KMS-11 (cell line): Measurements from ENCODE around the gene SOX10.
"Not testable (repeated sequence)": the region's sequence is repeated elsewhere in the genome, so short reads cannot be mapped to it uniquely, and the experiment has no call there.

Source experiments
- H2AFZ ChIP-seq: fragments of 200-600 bp; sonication (generic); 2 replicates; pipeline ENCODE4 v1.6.1; 2016; ENCODE audit warnings: antibody characterized with exemption, mixed run types, low read depth
- H3K27ac ChIP-seq: fragments of 200-600 bp; sonication (generic); 2 replicates; pipeline ENCODE4 v1.6.1; 2016; ENCODE audit warnings: mild to moderate bottlenecking, mixed run types
- H3K27me3 ChIP-seq: fragments of 200-600 bp; sonication (generic); 2 replicates; pipeline ENCODE4 v1.6.1; 2017; ENCODE audit warnings: mild to moderate bottlenecking, low read depth, mixed run types, moderate library complexity; ENCODE audit not compliant: insufficient read depth
- H3K36me3 ChIP-seq: fragments of 200-600 bp; sonication (generic); 2 replicates; pipeline ENCODE4 v1.6.1; 2017; ENCODE audit warnings: mild to moderate bottlenecking, mixed run types; ENCODE audit not compliant: insufficient read depth
- H3K4me1 ChIP-seq: fragments of 200-600 bp; sonication (generic); 2 replicates; pipeline ENCODE4 v1.6.1; 2016; ENCODE audit warnings: mild to moderate bottlenecking, low read depth, mixed run types; ENCODE audit not compliant: poor library complexity, severe bottlenecking
- H3K4me2 ChIP-seq: fragments of 200-600 bp; sonication (generic); 2 replicates; pipeline ENCODE4 v1.7.0; 2016; ENCODE audit warnings: mild to moderate bottlenecking, mixed run types
- H3K4me3 ChIP-seq: fragments of 200-600 bp; sonication (generic); IDR thresholded peaks from 2 replicates; pipeline ENCODE4 v1.6.1; 2017; ENCODE audit warnings: low read depth, low read length, mixed read lengths; ENCODE audit not compliant: insufficient read depth
- H3K79me2 ChIP-seq: fragments of 200-600 bp; sonication (generic); 2 replicates; pipeline ENCODE4 v1.6.1; 2016; ENCODE audit warnings: low read depth, mixed run types; ENCODE audit not compliant: insufficient read depth
- H3K9ac ChIP-seq: fragments of 200-600 bp; sonication (generic); 2 replicates; pipeline ENCODE4 v1.6.1; 2016; ENCODE audit warnings: mild to moderate bottlenecking, mixed run types
- H4K20me1 ChIP-seq: fragments of 200-600 bp; sonication (generic); 2 replicates; pipeline ENCODE4 v1.6.1; 2016; ENCODE audit warnings: mild to moderate bottlenecking, mixed run types; ENCODE audit not compliant: insufficient read depth
- CTCF ChIP-seq: fragments of 200-600 bp; sonication (generic); conservative IDR thresholded peaks from 2 replicates; pipeline ENCODE4 v1.6.1; 2017; ENCODE audit warnings: low read depth, mild to moderate bottlenecking, antibody characterized with exemption, low read length, moderate library complexity, mixed read lengths

The SOX10 gene

DNA sequence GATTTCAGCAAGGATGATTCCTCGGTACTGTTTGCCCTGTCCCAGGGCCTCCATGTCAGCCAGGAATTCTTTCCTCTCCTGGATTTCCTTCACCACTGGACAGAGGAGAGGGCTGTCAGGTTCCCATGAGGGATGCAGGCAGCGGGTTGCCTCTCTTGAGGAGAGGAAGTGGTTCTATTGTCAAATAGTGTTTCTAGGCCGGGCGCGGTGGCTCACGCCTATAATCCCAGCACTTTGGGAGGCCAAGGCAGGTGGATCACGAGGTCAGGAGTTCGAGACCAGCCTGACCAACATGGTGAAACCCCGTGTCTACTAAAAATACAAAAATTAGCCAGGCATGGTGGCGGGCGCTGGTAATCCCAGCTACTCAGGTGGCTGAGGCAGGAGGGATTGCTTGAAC, 39.9 kb downstream of the SOX10 start:
- H3K36me3 ChIP-seq, H3K9ac ChIP-seq, H2AFZ ChIP-seq, H3K4me3 ChIP-seq, H3K4me1 ChIP-seq, H3K79me2 ChIP-seq, H3K27ac ChIP-seq, H3K27me3 ChIP-seq, H3K4me2 ChIP-seq, H4K20me1 ChIP-seq: not testable (repeated sequence)

DNA sequence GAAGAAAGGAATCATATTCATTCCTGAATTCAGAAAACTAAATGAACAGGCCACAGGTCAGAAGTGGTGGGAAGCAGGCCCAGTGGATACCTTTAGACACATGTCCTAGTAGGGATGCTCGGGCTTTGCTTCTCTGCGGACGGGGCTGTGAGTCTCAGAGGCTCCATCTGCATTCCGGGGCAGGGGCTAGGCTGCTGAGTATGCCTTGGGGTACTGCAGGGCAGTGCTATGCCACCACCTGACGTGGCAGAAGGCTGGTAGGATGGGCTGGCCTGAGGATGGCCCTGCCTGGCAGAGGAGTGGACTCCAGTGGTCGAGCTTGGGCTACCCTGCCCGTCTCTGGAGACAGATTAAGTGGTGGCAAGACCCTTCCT, 40.5 kb downstream of the SOX10 start:
- no peak overlapping the region for H3K27ac ChIP-seq
- no peak overlapping the region for H3K4me3 ChIP-seq
- H4K20me1 ChIP-seq = no peaks in the 10 kb centered on the region
- TF ChIP-seq CTCF = no peak
- H3K27me3 ChIP-seq = no peaks in the 10 kb centered on the region
- no peaks in the 10 kb centered on the region for H3K4me1 ChIP-seq
- H3K36me3 ChIP-seq = no peaks in the 10 kb centered on the region
- H2AFZ ChIP-seq = no peak overlapping the region
- H3K9ac ChIP-seq = no peak overlapping the region
- no peak overlapping the region for H3K4me2 ChIP-seq
- no peaks in the 10 kb centered on the region for H3K79me2 ChIP-seq

DNA sequence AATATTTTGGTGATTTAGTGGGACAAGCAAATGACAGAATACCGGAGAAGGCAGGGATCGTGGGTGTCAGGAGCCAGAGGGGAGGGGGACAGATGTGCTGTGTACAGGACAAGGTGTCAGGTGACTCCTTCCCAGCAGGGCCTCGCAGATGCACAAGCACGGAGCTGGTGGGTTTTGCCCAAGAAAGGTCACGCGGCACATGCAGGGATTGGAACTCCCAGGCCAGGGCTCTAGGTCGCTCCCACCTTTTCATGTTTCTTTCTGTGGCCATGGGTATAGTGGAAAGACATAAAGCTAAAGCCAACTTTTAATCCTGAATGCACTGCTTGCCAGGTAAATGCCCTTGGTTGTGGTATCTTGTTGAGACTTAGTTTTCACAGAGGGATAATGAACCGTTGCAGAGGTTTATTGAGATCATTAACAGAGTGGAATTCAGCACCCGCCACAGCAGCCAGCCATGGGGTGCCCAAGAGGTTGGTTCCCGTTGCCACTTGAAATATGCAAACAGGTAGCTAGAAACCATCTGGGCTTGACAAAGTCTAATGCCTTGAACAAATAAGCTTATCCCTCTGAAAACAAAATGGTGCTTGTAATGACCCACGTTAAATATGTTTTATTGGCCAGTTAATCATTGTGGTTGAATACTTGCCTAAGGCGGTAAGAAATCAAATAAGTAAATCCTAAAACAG, 41.1 kb downstream of the SOX10 start:
- H3K4me1 ChIP-seq = no peaks in the 10 kb centered on the region
- TF ChIP-seq CTCF = no peak
- no peak overlapping the region for H3K27ac ChIP-seq
- H2AFZ ChIP-seq = no peak overlapping the region
- H3K4me2 ChIP-seq = no peak overlapping the region
- no peaks in the 10 kb centered on the region for H3K27me3 ChIP-seq
- no peaks in the 10 kb centered on the region for H4K20me1 ChIP-seq
- H3K4me3 ChIP-seq = no peak overlapping the region
- H3K79me2 ChIP-seq = no peaks in the 10 kb centered on the region
- no peaks in the 10 kb centered on the region for H3K36me3 ChIP-seq
- no peak overlapping the region for H3K9ac ChIP-seq

GRCh38 chr22:37942133-37942532, 42.2 kb downstream of the SOX10 start:
- no peak for TF ChIP-seq CTCF
- H4K20me1 ChIP-seq = no peaks in the 10 kb centered on the region
- H3K27ac ChIP-seq = no peak overlapping the region
- no peak overlapping the region for H3K4me3 ChIP-seq
- no peaks in the 10 kb centered on the region for H3K79me2 ChIP-seq
- H3K9ac ChIP-seq = no peak overlapping the region
- no peaks in the 10 kb centered on the region for H3K27me3 ChIP-seq
- H3K4me1 ChIP-seq = no peaks in the 10 kb centered on the region
- H3K36me3 ChIP-seq = no peaks in the 10 kb centered on the region
- H2AFZ ChIP-seq = no peak overlapping the region
- no peak overlapping the region for H3K4me2 ChIP-seq

DNA sequence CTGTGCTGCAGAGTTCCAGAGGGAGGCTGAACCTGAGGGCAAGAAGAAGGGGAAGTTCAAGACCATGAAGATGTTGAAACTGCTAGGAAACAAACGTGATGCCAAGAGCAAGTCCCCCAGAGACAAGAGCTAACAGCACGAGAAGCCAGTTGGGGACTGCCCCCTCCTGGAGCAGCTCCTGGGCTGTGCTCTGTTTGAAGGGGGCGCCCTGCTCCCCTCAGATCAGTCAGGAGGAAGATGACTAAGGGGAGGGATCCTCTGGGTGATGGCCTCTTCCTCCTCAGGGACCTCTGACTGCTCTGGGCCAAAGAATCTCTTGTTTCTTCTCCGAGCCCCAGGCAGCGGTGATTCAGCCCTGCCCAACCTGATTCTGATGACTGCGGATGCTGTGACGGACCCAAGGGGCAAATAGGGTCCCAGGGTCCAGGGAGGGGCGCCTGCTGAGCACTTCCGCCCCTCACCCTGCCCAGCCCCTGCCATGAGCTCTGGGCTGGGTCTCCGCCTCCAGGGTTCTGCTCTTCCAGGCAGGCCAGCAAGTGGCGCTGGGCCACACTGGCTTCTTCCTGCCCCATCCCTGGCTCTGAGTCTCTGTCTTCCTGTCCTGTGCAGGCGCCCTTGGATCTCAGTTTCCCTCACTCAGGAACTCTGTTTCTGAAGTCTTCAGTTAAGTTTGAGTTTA, 43.5 kb downstream of the SOX10 start:
- no peak for TF ChIP-seq CTCF
- Histone ChIP-seq H3K9ac (no peak overlapping the region), H2AFZ (no peak overlapping the region), H3K4me1 (no peaks in the 10 kb centered on the region), H4K20me1 (no peaks in the 10 kb centered on the region), H3K27ac (no peak overlapping the region), H3K27me3 (no peaks in the 10 kb centered on the region), H3K4me3 (no peak overlapping the region), H3K4me2 (no peak overlapping the region), H3K36me3 (no peaks in the 10 kb centered on the region), H3K79me2 (no peaks in the 10 kb centered on the region)
